Sciatic nerve (tissue), 2 donors: Measurements from ENCODE around the gene MSMO1. TPM values are rescaled to one million over a fixed set of nuclear protein-coding genes. Genes with fewer than 3 reads are reported as not detected.
"Not testable (repeated sequence)": the region's sequence is repeated elsewhere in the genome, so short reads cannot be mapped to it uniquely, and the experiment has no call there.

Source experiments
- ATAC-seq: fragments of 200-7000 bp; cut with Tn5 transposase; one replicate; pipeline ENCODE4 v1.9.1; 2020; ENCODE audit warnings: mild to moderate bottlenecking, moderate library complexity
- DNase-seq: peaks from one replicate; pipeline ENCODE4 v3.0.0-alpha.2; 2020; ENCODE audit warnings: low spot score
- intact Hi-C: fragments of 100-400 bp; cut with DNase I; formaldehyde crosslinking; loops from one replicate; pipeline ENCODE4 v1.14.2; 2022
- total RNA-seq: library from RNA; stranded (reverse); fragmentation: NEBNext Ultra II Directional; extraction: Animal tissue kit (Norgen Biotek cat#: 25700); gene quantifications from one replicate; pipeline ENCODE4 v1.2.1, GENCODE V29; 2021
- donor health status: DM: no; HTN: no; CAD: no.
- donor health status: DM: no; HTN: no; CAD: no.

MSMO1 gene
- total RNA-seq, result 114 TPM

- intact Hi-C loops, result no loop called here
- DNase-seq (peak; percentile 99), ATAC-seq (peak; percentile 99)
Measured at GRCh38 chr4:165327211-165328100, at the start of gene MSMO1. TSS of gene MSMO1 (plus strand) at chr4:165327669. CDS start at chr4:165333371, 5,702 bp downstream.

GRCh38 chr4:165279531-165279930, 47.9 kb upstream of the MSMO1 start:
- DNase-seq, intact Hi-C loops, ATAC-seq: not testable (repeated sequence)

GRCh38 chr4:165284697-165285096, 42.8 kb upstream of the MSMO1 start:
- ATAC-seq, DNase-seq, intact Hi-C loops: not testable (repeated sequence)

GRCh38 chr4:165286619-165287340, 40.7 kb upstream of the MSMO1 start:
- DNase-seq, intact Hi-C loops, ATAC-seq: not testable (repeated sequence)

- DNase-seq, result no peak
- no peak for ATAC-seq
- intact Hi-C loops, result no loop called here
Measured at GRCh38 chr4:165288226-165288625, 39.2 kb upstream of the MSMO1 start.

- no peak for DNase-seq
- intact Hi-C loops, result no loop called here
Measured at GRCh38 chr4:165288639-165289422, 38.6 kb upstream of the MSMO1 start.

GRCh38 chr4:165289423-165289785, 38.1 kb upstream of the MSMO1 start:
- no peak for DNase-seq
- ATAC-seq, result no peak
- intact Hi-C loops, result no loop called here

More at GRCh38 chr4:165288639-165289422, 38.6 kb upstream of the MSMO1 start:
- ATAC-seq, result peak; percentile 38

GRCh38 chr4:165293061-165293460, 34.4 kb upstream of the MSMO1 start:
- ATAC-seq, result no peak

GRCh38 chr4:165293927-165294649, 33.4 kb upstream of the MSMO1 start:
- DNase-seq (no peak), ATAC-seq (peak; percentile 57)
- intact Hi-C loops, result no loop called here

More at GRCh38 chr4:165293061-165293460, 34.4 kb upstream of the MSMO1 start:
- intact Hi-C loops, result no loop called here
- no peak for DNase-seq

- ATAC-seq (peak; percentile 60), DNase-seq (no peak)
- intact Hi-C loops, result no loop called here
Measured at GRCh38 chr4:165294907-165295306, 32.6 kb upstream of the MSMO1 start.

- DNase-seq (no peak), ATAC-seq (no peak)
- intact Hi-C loops, result no loop called here
Measured at GRCh38 chr4:165297626-165298025, 29.8 kb upstream of the MSMO1 start.

- ATAC-seq (no peak), DNase-seq (no peak)
- intact Hi-C loops, result no loop called here
Measured at GRCh38 chr4:165299399-165300060, 27.9 kb upstream of the MSMO1 start.

- intact Hi-C loops, result no loop called here
- ATAC-seq (peak; percentile 51), DNase-seq (no peak)
Measured at GRCh38 chr4:165301833-165302232, 25.6 kb upstream of the MSMO1 start.

- no peak for DNase-seq
- ATAC-seq, result no peak
Measured at GRCh38 chr4:165302658-165303057, 24.8 kb upstream of the MSMO1 start.

GRCh38 chr4:165308166-165308565, 19.3 kb upstream of the MSMO1 start:
- no peak for ATAC-seq
- no peak for DNase-seq
- intact Hi-C loops, result no loop called here

More at GRCh38 chr4:165302658-165303057, 24.8 kb upstream of the MSMO1 start:
- intact Hi-C loops, result no loop called here

GRCh38 chr4:165308606-165309005, 18.9 kb upstream of the MSMO1 start:
- no peak for ATAC-seq
- DNase-seq, result no peak
- intact Hi-C loops, result no loop called here

GRCh38 chr4:165309456-165309855, 18.0 kb upstream of the MSMO1 start:
- intact Hi-C loops, result no loop called here
- ATAC-seq, result no peak
- DNase-seq, result no peak

- DNase-seq, result no peak
- ATAC-seq, result no peak
- intact Hi-C loops, result no loop called here
Measured at GRCh38 chr4:165312506-165312905, 15.0 kb upstream of the MSMO1 start.
